ENCODE results near the gene SMCO2. TPM values are rescaled to one million over a fixed set of nuclear protein-coding genes. Genes with fewer than 3 reads are reported as not detected.

SMCO2 gene
- total and polyA plus RNA-seq, 9 of the 15 experiments (the other 6 are each of a cell fraction or from before 2014, with no cell fraction given), result not detected

GRCh38 chr12:27541031-27541719 is 94.6 kb downstream of the SMCO2 start:
- H3K27ac ChIP-seq (ENCODE audit: extremely low read depth, low read depth, low read length), result no peak overlapping the region
- 2% methylated on average over 7 of the region's 8 CpGs for WGBS (ENCODE audit: insufficient coverage, low coverage, missing lambda C conversion rate)
- H3K9me3 ChIP-seq (replicated peaks; ENCODE audit: control insufficient read depth, insufficient read depth, low read depth, low read length), result no peaks in the 10 kb centered on the region
- H3K9ac ChIP-seq (ENCODE audit: insufficient read depth in 1 of 2, low read depth in 2 of 2, low read length in 2 of 2), result no peak overlapping the region
- CTCF ChIA-PET (ENCODE audit: low intra/inter-chr PET ratio), result no interaction called here
- no peak for ATAC-seq
- H2AFZ ChIP-seq (ENCODE audit: low read depth, low read length), result no peak overlapping the region
- TF ChIP-seq ATF2 (CRISPR knock-in tag; IDR thresholded peaks at IDR 0.05), result no peak
- TF ChIP-seq TEAD4 (IDR thresholded peaks at IDR 0.05; ENCODE audit: low read length), result no peak
- TF ChIP-seq TEAD4 (CRISPR knock-in tag; IDR thresholded peaks at IDR 0.05; ENCODE audit: borderline replicate concordance), result no peak
- no peak for TF ChIP-seq TFAM (CRISPR knock-in tag; conservative IDR thresholded peaks at IDR 0.05)
- no peak for TF ChIP-seq CEBPG (CRISPR knock-in tag; IDR thresholded peaks at IDR 0.05)
- no peak for TF ChIP-seq CEBPG (tag; conservative IDR thresholded peaks at IDR 0.05 in 1 of 2, IDR thresholded peaks at IDR 0.05 in 1 of 2)
- TF ChIP-seq GABPA (tag; conservative IDR thresholded peaks at IDR 0.05; ENCODE audit: low read depth), result no peak
- TF ChIP-seq NFYB (IDR thresholded peaks at IDR 0.05; ENCODE audit: extremely low read depth, insufficient read length), result no peak
- DNase-seq (ENCODE audit: extremely low read depth in 1 of 4, low spot score in 3 of 4), result no peak
- no peaks in the 10 kb centered on the region for H3K79me2 ChIP-seq (ENCODE audit: control insufficient read depth, insufficient read depth, low read length)
- H3K4me1 ChIP-seq (replicated peaks in 1 of 2; ENCODE audit: control insufficient read depth in 2 of 2, insufficient read depth in 2 of 2, low read length in 2 of 2), result no peaks in the 10 kb centered on the region
- H3K36me3 ChIP-seq (ENCODE audit: control insufficient read depth, insufficient read depth, low read length), result no peaks in the 10 kb centered on the region
- intact Hi-C loops (cut with micrococcal nuclease), result no loop called here
- H3K4me3 ChIP-seq, result no peak overlapping the region
- in situ Hi-C loops (cut with MboI), result no loop called here
- H3K4me2 ChIP-seq (ENCODE audit: insufficient read depth, low read length), result no peak overlapping the region
- peaks cover 4 to 14% of the 10 kb centered on the region in 2 experiments; a peak in 4 of 5 replicates for H3K27me3 ChIP-seq (ENCODE audit: control insufficient read depth in 2 of 2, insufficient read depth in 2 of 2, low read length in 2 of 2)
- H4K20me1 ChIP-seq (replicated peaks; ENCODE audit: control insufficient read depth, insufficient read depth, low read length), result peaks cover 3% of the 10 kb centered on the region; the same call in 1 of the 2 replicates
- no TSS peak for BruUV-seq (replicated peaks)
- H3K9me1 ChIP-seq (ENCODE audit: control insufficient read depth, insufficient read depth, low read length), result no peaks in the 10 kb centered on the region
- no peak for FAIRE-seq
- POLR2A ChIA-PET, result no interaction called here

Measured in K562 (cell line).